Measurements from ENCODE around the gene PPP2R5C.
"Not testable (repeated sequence)": the region's sequence is repeated elsewhere in the genome, so short reads cannot be mapped to it uniquely, and the experiment has no call there.

Gene PPP2R5C

GRCh38 chr14:101761032-101761880 is at the start of gene PPP2R5C:
TSS of gene PPP2R5C (plus strand) at chr14:101761709. CDS start at chr14:101761894, 185 bp downstream.
- DNase-seq (ENCODE audit: low read depth), result peak; percentile 68

GRCh38 chr14:101711857-101712233 is 49.7 kb upstream of the PPP2R5C start:
- not testable (repeated sequence) for DNase-seq (ENCODE audit: low read depth)

GRCh38 chr14:101712341-101712740 is 49.2 kb upstream of the PPP2R5C start:
- not testable (repeated sequence) for DNase-seq (ENCODE audit: low read depth)

- not testable (repeated sequence) for DNase-seq (ENCODE audit: low read depth)
These were observed 48.4 kb upstream of the PPP2R5C start for GRCh38 chr14:101713091-101713490.

GRCh38 chr14:101713621-101714349 is 47.7 kb upstream of the PPP2R5C start:
- no peak for DNase-seq (ENCODE audit: low read depth)

- DNase-seq (ENCODE audit: low read depth), result no peak
These were observed 47.1 kb upstream of the PPP2R5C start for GRCh38 chr14:101714394-101714793.

- no peak for DNase-seq (ENCODE audit: low read depth)
These were observed 46.1 kb upstream of the PPP2R5C start for GRCh38 chr14:101715210-101716076.

GRCh38 chr14:101716077-101716950 is 45.2 kb upstream of the PPP2R5C start:
- no peak for DNase-seq (ENCODE audit: low read depth)

- DNase-seq (ENCODE audit: low read depth), result no peak
These were observed 44.4 kb upstream of the PPP2R5C start for GRCh38 chr14:101716956-101717662.

- no peak for DNase-seq (ENCODE audit: low read depth)
These were observed 43.6 kb upstream of the PPP2R5C start for GRCh38 chr14:101717663-101718490.

- no peak for DNase-seq (ENCODE audit: low read depth)
These were observed 42.4 kb upstream of the PPP2R5C start for GRCh38 chr14:101719045-101719645.

GRCh38 chr14:101719708-101720107 is 41.8 kb upstream of the PPP2R5C start:
- no peak for DNase-seq (ENCODE audit: low read depth)

- DNase-seq (ENCODE audit: low read depth), result no peak
These were observed 40.4 kb upstream of the PPP2R5C start for GRCh38 chr14:101721111-101721510.

- no peak for DNase-seq (ENCODE audit: low read depth)
These were observed 39.4 kb upstream of the PPP2R5C start for GRCh38 chr14:101721951-101722661.

GRCh38 chr14:101723061-101723595 is 38.4 kb upstream of the PPP2R5C start:
- DNase-seq (ENCODE audit: low read depth), result no peak

GRCh38 chr14:101725652-101726051 is 35.9 kb upstream of the PPP2R5C start:
- not testable (repeated sequence) for DNase-seq (ENCODE audit: low read depth)

- no peak for DNase-seq (ENCODE audit: low read depth)
These were observed 35.1 kb upstream of the PPP2R5C start for GRCh38 chr14:101726295-101726953.

GRCh38 chr14:101726954-101727302 is 34.6 kb upstream of the PPP2R5C start:
- no peak for DNase-seq (ENCODE audit: low read depth)
